SK-N-SH treated with all-trans-retinoic acid at 6 μM for 48 hours (cell line): Measurements from ENCODE around the gene COG3.

Experiments used
- ATAC-seq: fragments of 200-7000 bp; cut with Tn5 transposase; 3 replicates; pipeline ENCODE4 v1.9.1; 2020; ENCODE audit warnings: mild to moderate bottlenecking, moderate library complexity
- BACH2 ChIP-seq: fragments of 250-450 bp; sonication (Bioruptor Pico); IDR thresholded peaks from 2 replicates; pipeline ENCODE4 v1.9.0; 2021; ENCODE audit warnings: mild to moderate bottlenecking, borderline replicate concordance
- CREB5 ChIP-seq: fragments of 250-450 bp; sonication (Bioruptor Pico); IDR thresholded peaks from 2 replicates; pipeline ENCODE4 v1.5.1; 2020; ENCODE audit warnings: low read depth, mild to moderate bottlenecking, moderate library complexity
- CSDC2 ChIP-seq: fragments of 250-450 bp; sonication (Bioruptor Pico); IDR thresholded peaks from 2 replicates; pipeline ENCODE4 v1.5.0; 2020; ENCODE audit warnings: mild to moderate bottlenecking, moderate library complexity
- CSRNP3 ChIP-seq: fragments of 250-450 bp; sonication (Bioruptor Pico); IDR thresholded peaks from 2 replicates; pipeline ENCODE4 v1.5.1; 2021; ENCODE audit warnings: mild to moderate bottlenecking, moderate library complexity
- GLIS3 ChIP-seq: fragments of 250-450 bp; sonication (Bioruptor Pico); IDR thresholded peaks from 2 replicates; pipeline ENCODE4 v1.5.0; 2020; ENCODE audit warnings: mild to moderate bottlenecking, moderate library complexity
- ISL1 ChIP-seq: fragments of 250-450 bp; sonication (Bioruptor Pico); IDR thresholded peaks from 2 replicates; pipeline ENCODE4 v2.1.2; 2022; ENCODE audit warnings: mild to moderate bottlenecking, moderate library complexity
- OSR1 ChIP-seq: fragments of 250-450 bp; sonication (Bioruptor Pico); IDR thresholded peaks from 2 replicates; pipeline ENCODE4 v1.8.0; 2022; ENCODE audit warnings: moderate library complexity, mild to moderate bottlenecking, inconsistent platforms
- PATZ1 ChIP-seq: fragments of 250-450 bp; sonication (Bioruptor Pico); IDR thresholded peaks from 2 replicates; pipeline ENCODE4 v1.8.0; 2020; ENCODE audit warnings: mild to moderate bottlenecking, moderate library complexity, borderline replicate concordance
- POU6F1 ChIP-seq: fragments of 250-450 bp; sonication (Bioruptor Pico); IDR thresholded peaks from 2 replicates; pipeline ENCODE4 v1.8.0; 2021; ENCODE audit warnings: low read depth, mild to moderate bottlenecking, moderate library complexity, borderline replicate concordance
- PPARA ChIP-seq: fragments of 250-450 bp; sonication (Bioruptor Pico); IDR thresholded peaks from 2 replicates; pipeline ENCODE4 v1.5.0; 2020; ENCODE audit warnings: mild to moderate bottlenecking, borderline replicate concordance
- RARB ChIP-seq: fragments of 250-450 bp; sonication (Bioruptor Pico); IDR thresholded peaks from 2 replicates; pipeline ENCODE4 v1.8.0; 2021; ENCODE audit warnings: mild to moderate bottlenecking, moderate library complexity
- TCF4 ChIP-seq: fragments of 250-450 bp; sonication (Bioruptor Pico); IDR thresholded peaks from 2 replicates; pipeline ENCODE4 v1.8.0; 2021; ENCODE audit warnings: mild to moderate bottlenecking, moderate library complexity, borderline replicate concordance
- TOX ChIP-seq: fragments of 250-450 bp; sonication (Bioruptor Pico); IDR thresholded peaks from 2 replicates; pipeline ENCODE4 v1.8.0; 2021; ENCODE audit warnings: mild to moderate bottlenecking, moderate library complexity, borderline replicate concordance
- TSHZ2 ChIP-seq: fragments of 250-450 bp; sonication (Bioruptor Pico); IDR thresholded peaks from 2 replicates; pipeline ENCODE4 v1.5.0; 2020; ENCODE audit warnings: mild to moderate bottlenecking, moderate library complexity
- ZC3H10 ChIP-seq: fragments of 250-450 bp; sonication (Bioruptor Pico); IDR thresholded peaks from 2 replicates; pipeline ENCODE4 v1.5.1; 2021; ENCODE audit warnings: mild to moderate bottlenecking, moderate library complexity
- ZFP3 ChIP-seq: fragments of 250-450 bp; sonication (Bioruptor Pico); IDR thresholded peaks from 2 replicates; pipeline ENCODE4 v1.5.0; 2020; ENCODE audit warnings: mild to moderate bottlenecking, moderate library complexity
- ZNF8 ChIP-seq: fragments of 450-650 bp; formaldehyde crosslinking; IDR thresholded peaks from 2 replicates; pipeline ENCODE4 v1.5.0; 2020; ENCODE audit warnings: mild to moderate bottlenecking, moderate library complexity

Gene COG3

GRCh38 chr13:45474584-45475454, 10.1 kb downstream of the COG3 start:
- no peak for TF ChIP-seq ZNF8
- TF ChIP-seq, all 23 proteins: peak for 0
- ATAC-seq: no peak

- TF ChIP-seq BACH2 (CRISPR knock-in tag): no peak
- no peak for TF ChIP-seq GLIS3 (CRISPR knock-in tag)
- no peak for TF ChIP-seq TOX
- no peak for TF ChIP-seq PPARA (CRISPR knock-in tag)
- no peak for TF ChIP-seq TCF4
- no peak for TF ChIP-seq ZC3H10 (CRISPR knock-in tag)
- TF ChIP-seq POU6F1 (CRISPR knock-in tag): no peak
- TF ChIP-seq ZNF8: no peak
- TF ChIP-seq TSHZ2 (CRISPR knock-in tag): no peak
- TF ChIP-seq ISL1: no peak
- no peak for TF ChIP-seq OSR1 (CRISPR knock-in tag)
- no peak for TF ChIP-seq CSDC2 (CRISPR knock-in tag)
These were observed 14.9 kb downstream of the COG3 start for GRCh38 chr13:45479661-45480060.

GRCh38 chr13:45481688-45482087, 16.9 kb downstream of the COG3 start:
- peak; percentile 30; the same call in 1 of the 3 replicates for ATAC-seq
- TF ChIP-seq GLIS3 (CRISPR knock-in tag): no peak
- no peak for TF ChIP-seq TOX
- TF ChIP-seq POU6F1 (CRISPR knock-in tag): no peak
- TF ChIP-seq PATZ1: no peak
- no peak for TF ChIP-seq ISL1
- no peak for TF ChIP-seq TSHZ2 (CRISPR knock-in tag)
- TF ChIP-seq CSRNP3: no peak
- no peak for TF ChIP-seq RARB (CRISPR knock-in tag)
- TF ChIP-seq CSDC2 (CRISPR knock-in tag): no peak
- TF ChIP-seq TCF4: no peak
- TF ChIP-seq ZFP3: no peak
- no peak for TF ChIP-seq CREB5 (CRISPR knock-in tag)
- no peak for TF ChIP-seq ZC3H10 (CRISPR knock-in tag)
- no peak for TF ChIP-seq ZNF8

More at GRCh38 chr13:45479661-45480060, 14.9 kb downstream of the COG3 start:
- ATAC-seq: no peak
